Fibroblast of skin of scalp (primary cell): ENCODE results near the gene FAM180A.

Experiments used
- DNase-seq: peaks from one replicate; pipeline ENCODE4 v3.0.0-alpha.2; 2013

Gene FAM180A

DNA sequence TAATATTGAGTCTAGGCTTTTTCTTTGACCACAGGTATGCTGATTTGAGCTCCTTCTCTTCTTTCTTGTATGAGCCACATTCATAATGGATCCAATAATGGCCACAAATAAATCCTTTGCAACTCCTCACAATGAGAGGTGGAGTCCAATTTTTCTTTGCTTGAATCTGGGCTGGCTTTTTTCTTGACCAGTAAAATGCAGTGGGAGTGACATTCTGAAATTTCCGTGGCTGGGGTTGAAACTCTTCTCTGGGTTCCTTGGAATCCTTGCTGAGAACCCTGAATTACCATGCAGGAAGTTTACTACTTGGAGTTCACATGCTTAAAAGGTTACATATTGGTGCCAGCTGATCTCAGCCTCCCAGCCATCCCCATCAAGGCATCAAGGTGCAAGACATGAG lies 22.4 kb upstream of the FAM180A start:
- DNase-seq, result no peak

DNA sequence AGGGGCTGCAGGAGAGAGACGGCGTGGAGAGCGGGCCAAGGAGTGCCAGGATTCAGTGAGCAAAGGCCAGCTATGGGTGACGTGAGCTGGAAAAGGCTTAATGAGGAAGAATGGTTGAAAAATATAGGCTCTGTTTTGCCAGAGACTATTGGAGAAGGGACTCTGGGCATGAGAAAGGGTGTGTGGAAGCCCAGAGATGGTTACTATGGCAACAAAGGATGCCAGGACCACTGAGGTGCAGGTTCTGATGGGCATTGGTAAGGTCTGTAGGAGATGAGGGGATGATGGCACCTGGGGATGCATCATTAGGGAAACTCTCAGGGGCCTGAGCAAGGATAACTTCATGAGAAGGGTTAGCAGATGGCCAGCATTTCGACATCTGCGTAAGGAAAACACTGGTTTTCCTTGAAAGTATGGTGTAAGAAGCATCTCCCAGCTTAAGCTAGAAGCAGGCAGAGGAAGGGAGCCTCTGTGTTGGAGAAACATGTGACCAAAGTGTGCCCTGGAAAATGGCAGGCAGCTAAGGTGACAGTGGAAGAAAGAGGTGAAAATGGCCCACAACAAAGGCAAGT lies 21.6 kb upstream of the FAM180A start:
- DNase-seq, result no peak

DNA sequence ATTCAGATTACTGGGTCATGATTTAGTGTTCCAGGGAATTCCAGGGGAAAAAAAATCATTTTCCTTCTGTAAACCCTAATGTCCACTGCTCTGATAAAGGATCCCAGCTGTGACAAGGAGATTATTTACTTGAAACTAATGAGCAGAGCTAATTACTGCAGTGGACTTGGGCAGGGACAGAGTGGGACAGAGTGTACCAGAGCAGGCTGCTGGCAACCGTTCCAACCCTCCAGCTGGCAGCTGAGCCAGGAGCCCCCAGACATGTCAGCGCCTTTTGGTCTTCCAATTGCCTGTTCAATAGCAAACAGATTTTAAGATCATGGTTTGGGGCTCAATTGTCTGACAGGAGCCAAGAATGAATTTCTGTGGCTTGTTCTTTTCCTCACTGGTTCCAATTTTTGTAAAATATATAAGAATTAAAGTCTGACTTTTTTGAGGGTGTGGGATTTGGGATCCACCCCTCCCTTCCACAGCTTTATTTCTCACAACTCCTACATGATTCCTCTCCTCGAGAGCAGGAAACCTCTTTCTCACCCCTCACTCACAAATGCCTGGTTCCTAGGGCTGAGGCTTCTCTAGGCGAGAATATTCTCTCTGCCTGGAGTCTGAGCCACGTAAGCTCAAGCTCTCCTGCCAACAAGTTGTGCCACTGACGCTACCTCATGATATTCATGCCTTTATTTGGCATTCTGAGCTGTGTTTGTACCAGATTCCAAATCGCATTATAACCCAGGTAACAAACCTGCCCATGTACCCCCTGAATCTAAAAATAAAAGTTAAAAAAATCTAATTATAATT lies 20.6 kb upstream of the FAM180A start:
- no peak for DNase-seq

DNA sequence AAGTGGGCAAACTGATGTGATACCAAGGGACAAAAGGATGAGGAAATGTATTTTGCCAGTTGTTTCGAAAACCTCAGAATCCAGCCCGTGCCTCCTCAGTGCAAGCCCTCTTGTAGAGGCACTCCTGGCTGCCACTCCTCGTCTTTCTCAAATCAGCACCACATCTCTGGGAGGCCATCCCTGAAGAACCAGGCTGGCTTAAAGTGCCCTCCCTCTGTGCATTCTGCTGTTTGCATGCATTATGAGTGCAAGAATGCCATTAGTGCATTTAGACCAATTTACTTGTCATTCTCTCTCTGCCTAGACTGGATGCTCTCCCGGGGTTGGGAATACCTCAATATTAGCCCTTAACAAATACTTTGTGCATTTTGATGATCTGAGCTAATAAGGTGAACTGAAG lies 19.9 kb upstream of the FAM180A start:
- no peak for DNase-seq

DNA sequence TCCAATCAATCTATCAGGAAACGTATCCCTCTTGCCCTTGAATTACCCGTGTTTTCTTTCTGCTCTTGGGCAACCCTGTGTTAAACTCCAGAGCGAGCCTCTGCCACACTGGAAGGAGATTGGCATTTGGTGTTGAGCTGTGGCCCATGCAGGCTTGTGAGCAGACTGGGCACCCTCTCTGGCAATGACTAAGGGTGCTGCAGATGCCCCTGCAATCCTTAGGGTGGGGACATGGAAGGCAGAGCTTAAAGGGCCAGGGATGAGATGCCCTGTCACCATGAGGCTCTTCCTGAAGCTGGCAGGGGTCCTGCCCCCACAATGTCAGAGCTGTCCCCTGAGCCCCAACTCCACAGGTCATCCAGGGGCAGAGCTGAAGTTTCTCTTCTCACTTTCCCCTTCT lies 19.5 kb upstream of the FAM180A start:
- DNase-seq, result no peak

DNA sequence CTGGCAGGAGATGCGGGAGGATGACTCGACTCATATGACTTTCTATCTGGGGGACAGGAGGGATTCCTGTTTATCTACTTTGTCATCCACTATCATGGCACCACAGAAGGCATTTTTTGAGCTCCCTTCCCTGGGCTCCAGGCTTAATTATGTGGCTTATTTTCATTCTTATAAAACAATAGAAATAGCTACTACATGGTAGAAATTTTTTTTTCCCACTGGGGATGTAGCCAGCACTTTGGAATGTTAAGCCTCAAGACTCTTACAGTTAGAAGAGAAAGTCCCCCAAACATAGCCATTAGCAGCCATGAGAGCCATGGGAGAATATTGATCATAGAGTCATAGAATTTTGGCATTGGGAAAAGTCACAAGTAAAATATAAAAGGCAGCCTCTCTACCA lies 14.6 kb upstream of the FAM180A start:
- DNase-seq, result peak; percentile 89

DNA sequence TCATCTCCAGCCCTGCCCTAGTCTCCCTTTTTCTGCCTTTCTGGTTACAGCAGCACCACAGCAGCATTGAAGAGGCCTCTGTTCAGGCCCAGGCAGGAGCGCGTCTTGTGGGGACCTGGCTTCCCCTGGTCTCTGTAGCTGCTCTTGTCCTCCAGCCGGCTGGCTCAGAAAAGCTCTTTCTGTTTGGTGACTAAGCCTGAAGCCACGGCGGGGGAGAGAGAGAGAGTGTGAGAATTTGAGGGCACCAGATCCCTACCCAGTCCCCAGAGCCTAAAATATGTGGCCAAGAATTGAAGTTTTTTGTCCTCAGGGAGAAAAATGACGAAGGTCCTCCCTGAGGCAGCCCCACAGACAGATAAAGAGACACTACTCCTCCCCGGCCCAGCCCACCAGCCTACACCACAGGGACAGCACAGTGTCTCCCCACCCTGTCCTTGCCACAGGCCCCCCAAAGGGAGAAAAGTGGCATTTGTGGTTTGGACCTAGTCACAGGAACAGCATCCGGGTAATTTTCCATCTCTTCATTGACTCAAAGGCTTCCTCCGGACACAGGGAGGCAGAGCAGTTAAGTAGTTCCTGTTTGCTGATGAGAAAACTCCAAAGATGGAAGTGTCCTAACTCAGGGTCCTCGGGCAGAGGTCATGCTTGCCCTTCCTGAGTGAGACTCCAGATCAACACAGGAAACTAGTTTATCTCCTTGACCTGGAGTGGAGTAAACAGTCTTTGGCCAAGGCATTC lies 13.3 kb upstream of the FAM180A start:
- DNase-seq, result peak; percentile 94

DNA sequence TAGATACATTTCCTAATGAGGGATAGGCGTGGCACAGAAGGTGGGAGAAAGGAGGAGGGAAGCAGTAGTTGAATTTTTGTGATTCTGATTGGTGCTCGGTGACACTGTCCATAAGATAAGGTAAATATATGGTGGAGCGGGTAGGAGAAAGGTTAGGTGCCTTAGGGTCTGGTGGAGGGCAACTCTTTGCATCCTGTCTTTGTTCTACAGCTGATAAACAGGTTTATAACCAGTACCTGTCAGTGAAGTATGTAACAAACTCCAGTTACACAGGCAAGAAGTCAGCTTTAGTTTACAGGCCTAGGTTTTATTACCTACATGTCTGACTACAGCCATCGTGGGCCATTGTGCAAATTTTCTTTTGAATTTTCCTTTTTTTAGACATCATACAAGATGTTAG lies 10.9 kb upstream of the FAM180A start:
- DNase-seq, result no peak

DNA sequence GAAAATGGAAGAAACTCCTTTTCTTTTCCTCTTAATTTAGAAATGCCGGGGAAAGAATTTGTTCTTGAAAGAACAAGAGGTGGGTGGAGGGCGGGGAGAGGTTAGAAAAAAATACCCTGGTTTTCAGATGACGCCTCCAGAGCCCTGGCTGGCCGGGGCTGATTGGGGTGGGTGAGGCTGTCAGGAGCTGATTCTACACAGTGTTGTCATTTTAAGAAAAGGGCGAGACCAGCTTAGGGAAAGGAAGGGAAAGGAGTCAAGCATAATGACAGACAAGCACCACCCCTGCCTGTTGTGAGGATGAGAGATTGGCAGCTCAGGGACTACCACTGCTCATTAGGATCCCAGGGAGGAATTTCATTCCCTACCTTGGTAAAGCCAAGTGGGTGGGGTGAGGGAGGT lies 9.9 kb upstream of the FAM180A start:
- peak; percentile 77 for DNase-seq

DNA sequence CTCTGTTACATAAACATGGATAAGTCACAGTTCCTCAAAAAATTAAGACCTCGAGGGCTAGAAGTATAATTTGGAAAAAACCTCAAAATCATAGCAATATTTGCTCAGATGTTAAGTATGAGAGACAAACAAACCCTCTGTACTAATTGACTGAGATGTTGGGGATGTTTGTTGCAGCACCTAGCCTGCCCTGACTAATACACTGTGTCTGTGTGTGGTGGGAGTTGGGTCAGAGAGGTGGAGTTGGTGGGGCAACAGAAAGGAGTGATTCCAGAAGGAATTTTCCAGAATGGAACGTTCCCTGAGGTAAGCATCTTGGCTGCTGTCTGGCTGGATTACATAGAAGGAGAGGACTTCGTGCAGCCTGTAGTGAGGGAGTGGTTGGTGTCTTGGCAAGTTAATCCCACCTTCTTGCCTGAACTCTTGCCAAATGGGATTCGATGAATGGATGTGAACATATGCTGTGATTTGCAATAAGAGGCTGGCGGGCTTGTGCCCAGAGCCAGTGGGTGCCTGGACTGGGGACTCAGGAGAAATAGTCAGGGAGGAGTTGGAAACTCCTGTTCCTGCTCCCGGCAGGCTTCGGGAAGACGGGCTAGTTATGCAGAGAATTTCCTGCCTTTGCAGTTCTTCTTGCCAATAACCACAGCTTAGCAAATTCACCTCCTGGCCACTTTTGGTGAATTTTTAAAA lies 9.3 kb upstream of the FAM180A start:
- DNase-seq, result peak; percentile 88

DNA sequence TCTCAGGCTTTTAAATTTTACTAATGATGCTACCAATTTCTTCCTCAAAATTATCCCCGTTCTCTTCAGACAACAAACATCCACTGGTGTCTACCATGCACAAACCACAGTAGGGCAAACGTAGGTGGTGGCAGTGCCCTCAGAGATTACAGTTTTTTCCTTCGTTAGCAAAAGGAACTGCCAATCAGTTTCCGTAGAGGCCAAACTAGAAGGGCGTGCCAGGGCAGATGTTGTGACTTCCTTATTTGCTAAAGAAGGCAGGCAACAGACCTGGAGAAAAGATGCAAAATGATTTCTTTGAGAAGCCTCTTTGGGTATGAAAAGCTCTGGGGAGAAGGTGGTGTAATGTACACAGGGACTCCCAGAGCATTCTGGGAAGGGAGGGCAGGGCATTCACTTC lies 7.6 kb upstream of the FAM180A start:
- DNase-seq, result no peak

DNA sequence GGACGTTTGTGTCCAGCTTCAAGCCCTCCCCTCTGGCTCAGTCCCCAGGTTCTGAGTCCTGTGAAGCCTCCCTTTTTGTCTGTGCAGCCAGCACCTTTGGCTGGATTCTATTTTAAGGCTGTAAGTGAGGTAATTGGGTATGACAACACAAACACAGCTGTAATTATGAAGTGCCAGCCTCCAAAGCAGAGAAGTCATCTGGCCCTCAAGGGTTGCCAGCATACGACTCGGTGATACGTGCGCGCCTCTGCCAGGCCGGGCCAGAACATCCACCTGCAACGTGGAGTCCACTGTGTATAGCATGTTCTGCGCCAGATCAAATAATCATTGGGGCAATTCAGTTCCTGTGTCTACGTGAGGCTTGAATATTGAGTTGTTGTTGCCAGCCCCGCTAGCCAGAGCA lies 6.7 kb upstream of the FAM180A start:
- DNase-seq, result no peak

DNA sequence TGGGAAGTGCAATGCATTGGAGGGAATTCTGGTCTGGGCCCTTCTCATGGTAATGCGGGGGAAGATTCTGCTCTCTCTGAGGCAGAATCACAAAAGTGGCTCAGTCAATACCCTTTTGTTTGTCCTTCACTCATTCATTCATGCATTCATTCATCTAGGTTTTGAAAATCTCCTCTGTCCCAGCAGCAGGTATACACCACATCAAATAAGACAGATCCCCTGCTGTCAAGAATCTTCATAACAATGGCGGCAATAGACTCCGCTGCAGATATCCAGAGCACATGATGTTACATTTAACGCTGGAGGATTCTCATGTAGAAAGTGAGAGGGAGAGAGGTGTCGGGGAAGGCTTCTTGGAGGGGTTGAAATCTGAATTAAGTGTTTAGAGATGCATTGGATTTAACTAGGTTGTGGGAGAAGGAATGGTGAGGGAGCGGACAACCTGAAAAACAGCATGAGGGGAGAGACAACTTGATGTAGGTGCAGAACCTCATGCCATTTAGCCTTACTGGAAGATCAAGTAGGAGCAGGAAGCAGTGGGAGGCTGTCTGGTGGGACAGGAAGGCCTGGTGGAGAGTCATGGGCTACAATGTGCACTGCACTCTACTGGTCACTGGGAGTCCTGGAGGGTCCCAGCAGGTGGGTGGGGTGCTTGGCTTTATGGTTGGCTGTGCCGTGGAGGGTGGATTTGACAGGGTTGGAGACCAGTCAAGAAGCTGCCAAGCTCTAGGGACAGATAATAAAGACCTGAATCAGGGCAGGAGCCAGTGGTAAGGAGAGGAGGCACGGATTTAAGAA lies 5.2 kb upstream of the FAM180A start:
- DNase-seq, result no peak

DNA sequence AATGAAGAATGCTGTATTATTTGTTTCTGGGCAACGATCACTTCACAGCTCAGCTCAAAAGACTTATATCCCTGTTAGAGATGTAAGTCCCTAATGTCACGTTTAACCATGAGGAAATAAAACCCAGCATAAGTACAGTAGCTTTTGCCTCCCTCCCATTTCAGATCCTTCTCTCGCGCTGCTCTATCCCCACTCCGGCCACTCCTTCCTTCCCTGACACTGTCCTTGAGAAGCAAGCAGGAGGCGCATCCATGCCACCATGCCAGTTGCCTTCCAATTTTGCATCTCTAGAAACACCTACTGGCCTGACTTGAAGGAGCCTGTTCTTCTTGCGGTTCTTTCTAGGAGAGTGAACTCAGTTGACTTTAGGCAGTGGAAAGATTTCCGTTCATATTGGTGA lies 1.2 kb downstream of the FAM180A start:
- DNase-seq, result no peak

DNA sequence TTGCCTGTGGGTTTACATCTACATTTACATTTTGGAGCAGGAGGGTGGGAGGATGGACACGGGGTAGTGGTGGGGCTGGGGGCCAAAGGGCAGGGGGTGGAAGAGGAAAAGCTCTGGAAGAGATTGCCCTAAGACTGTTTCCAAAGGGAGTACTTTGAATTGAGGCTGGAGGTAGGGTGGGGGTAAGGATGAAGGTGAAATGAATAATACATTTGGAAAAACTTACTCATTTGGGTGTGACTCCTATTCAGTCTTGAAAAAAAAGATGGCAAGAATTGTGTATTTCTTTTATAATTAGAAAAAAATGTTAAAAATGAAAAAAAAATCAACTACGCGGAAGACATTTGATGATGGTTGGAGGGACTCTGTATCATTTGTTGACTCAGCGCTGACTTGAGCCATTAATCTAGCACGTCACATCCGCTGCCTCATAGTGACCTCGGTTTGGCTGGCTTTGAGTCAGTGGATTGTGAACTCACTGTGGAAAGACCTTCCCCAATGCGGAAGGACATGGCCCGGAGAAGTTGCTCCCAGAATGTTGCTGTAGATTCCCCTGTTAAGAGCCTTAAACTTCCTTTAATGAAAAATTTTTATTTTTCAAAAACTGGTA lies 2.8 kb downstream of the FAM180A start:
- peak; percentile 97 for DNase-seq

DNA sequence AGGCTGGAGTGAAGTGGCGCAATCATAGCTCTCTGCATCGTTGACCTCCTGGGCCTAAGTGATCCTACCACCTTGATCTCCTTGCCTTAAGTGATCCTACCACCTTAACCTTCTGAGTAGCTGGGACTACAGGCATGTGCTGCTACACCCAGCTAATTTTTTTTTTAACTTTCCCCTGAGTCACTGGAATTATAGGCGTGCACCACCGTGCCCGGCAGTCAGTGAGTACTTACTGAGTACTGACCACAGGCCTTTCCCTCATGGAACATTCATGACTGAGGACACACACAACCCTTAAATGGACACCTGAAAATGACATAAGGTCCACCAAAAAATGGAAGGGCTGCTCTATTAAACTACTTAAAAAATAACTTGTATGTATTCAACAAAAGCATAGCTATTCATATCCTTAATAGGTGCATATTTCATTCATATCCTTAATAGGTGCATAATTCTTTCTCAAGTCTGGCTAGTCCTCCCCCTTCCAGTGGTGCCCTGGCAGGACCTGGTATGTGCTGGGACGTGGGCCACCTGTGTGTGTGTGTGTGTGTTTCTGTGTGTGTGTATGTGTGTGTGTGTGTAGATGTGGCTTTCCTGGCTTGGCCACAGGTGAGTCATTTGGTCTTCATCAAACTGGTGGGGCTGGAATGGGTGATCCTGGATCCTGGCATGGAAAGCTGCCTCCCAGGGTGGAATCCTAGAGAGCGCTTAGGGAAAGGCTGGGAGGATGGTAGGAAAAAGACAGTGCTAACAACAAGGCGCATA lies 3.5 kb downstream of the FAM180A start:
- peak; percentile 79 for DNase-seq

DNA sequence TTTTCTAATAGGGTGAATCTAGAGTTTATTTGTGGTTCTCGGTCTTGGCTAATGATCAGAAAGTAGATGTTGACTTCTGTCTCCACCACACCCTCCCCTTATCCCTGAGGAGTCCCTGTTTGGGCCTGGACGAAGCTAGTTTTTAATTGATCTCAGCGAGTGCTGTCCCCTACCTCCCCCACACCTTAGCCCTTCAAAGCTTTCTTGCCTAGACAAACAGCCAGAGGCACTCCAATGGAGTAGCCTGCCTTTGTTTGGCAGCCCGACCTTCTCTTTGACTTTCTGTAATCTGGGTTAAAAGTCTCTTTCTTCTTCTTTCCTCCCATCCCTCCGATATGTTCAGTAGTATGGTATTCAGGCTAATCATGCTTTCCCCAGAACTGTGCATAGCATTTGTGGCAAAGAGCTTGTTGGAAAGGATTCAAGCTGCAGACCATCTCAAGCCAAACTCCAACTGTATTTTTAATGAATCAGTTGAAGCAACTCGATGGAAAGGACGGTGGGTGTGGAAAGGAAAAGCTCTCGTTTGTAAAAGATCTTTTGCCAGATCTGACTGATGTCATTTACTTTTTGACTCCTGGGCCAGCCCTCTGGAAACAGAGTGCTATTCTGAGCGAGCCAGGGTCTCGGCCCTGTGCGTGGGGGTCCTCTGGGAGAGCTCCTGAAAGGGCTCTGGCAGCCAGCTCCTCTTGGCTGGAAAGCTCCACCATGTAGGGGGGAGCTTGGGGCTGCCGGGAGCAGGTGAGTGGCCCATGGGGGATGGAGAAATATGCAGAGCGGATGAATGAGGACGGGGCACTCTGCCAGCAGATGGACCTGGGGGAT lies 4.5 kb downstream of the FAM180A start:
- DNase-seq, result peak; percentile 85

DNA sequence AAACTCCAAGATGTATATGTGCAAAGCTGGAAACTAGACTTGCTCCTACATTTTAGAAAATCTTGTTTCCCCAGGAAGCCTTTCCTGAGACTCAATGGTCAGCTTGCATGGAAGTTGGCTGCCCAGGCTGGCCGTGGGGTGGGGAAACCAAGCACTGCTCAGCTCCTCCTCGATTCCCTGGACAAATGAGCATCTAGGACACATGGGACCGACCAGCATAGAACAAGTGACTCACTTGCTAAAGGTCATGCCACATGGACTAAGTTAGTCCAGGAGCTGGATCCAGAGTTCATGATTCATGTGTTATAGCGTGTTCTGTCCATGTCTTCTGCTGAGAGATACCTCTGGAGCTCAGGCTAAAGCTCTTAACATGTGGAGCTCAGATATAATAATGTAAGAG lies 6.2 kb downstream of the FAM180A start:
- DNase-seq, result no peak

DNA sequence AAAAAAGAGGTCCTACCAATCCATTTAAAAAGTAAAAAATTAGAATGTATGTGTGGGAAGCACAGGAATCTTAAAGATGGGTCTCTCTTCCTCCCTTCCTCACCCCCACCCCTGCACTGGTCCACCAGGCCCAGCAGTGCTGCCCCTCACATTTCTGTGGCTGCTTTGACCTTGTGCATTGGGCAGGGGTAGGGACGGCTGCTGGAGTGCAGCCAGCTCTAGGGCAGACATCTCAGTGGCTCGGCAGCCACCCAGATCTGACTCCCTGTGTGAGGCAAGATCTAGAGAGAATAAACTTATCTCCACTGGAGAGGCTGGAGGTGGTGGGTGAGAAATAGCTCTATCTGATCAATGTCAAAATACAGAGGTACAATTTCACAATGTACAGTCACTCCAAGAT lies 6.7 kb downstream of the FAM180A start:
- DNase-seq, result no peak

DNA sequence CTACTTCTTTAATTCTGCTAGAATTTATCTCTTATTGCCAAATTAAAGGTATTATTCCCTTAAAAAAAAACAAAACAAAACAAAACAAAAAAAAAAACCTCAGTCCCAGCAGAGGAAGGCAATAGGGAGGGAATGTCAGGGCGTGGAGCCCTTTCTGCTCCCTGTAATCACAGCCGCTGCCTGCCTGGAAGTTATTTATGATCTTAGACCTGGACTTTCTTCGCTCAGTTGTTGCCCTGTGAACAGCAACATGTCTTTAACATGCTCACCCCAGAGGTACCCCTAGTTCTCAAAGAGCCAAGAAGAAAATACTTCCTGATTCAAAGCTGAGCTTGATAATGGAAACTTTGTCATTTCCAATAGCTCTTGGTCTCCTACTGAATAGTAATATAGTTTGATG lies 7.7 kb downstream of the FAM180A start:
- DNase-seq, result no peak
